ENCODE results near the gene DNASE1.

Gene DNASE1

DNA sequence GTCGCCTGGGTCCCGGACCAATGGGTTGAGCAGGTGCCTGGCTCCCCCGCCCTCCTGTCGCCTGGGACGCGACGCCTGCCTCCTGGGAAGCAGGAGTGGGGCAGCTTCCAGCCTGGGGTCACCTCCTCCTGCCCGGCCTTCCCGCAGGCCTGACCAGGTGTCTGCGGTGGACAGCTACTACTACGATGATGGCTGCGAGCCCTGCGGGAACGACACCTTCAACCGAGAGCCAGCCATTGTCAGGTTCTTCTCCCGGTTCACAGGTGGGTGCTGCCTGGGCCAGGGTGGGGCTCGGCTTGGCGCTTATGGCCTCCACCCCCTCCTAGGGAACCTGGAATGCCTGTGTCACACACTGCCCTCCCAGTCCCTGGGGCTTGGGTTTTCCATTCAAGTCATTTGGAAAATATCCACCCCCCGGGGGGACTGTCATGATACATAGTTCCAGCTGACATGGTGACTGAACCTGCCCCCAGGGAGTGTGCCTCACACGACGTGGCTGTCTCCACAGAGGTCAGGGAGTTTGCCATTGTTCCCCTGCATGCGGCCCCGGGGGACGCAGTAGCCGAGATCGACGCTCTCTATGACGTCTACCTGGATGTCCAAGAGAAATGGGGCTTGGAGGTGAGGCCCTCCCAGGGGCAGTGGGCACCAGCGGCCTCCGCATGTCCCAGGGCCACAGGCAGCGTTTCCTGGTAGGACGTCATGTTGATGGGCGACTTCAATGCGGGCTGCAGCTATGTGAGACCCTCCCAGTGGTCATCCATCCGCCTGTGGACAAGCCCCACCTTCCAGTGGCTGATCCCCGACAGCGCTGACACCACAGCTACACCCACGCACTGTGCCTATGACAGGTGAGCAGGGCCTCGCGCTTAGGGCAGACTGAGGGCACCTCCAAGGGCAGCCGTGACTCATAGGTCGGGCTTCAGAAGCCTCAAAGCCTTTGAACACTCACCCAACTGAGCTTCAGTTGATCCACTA lies 2.3 kb downstream of the DNASE1 start:
- TF ChIP-seq TEAD4 (IDR thresholded peaks at IDR 0.05): 0 out of 2 replicates have a peak, but pooled peaks have one; percentile 4
- no peak for TF ChIP-seq TAF1 (IDR thresholded peaks at IDR 0.05; ENCODE audit: low read depth)
- TF ChIP-seq CEBPB (IDR thresholded peaks at IDR 0.05): no peak

DNA sequence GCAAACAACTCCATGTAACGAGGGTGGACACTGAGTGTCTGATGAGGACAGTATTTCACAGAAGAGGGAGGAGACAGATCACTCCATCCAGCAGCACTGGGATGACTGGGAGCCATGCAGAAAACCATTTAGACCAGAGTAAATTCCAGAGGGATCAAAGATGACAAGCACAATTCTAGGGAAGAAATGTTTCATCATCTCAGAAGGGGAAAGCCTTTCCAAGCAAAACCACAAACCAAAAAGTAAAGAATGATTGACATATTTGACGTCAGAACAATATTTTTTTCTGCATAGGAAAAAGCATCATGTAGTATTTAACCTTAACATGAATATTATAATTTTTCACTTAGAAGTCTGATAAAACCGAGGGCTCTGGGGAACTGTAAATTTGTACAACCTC lies 4.8 kb downstream of the DNASE1 start:
- TF ChIP-seq, protein P1, sequence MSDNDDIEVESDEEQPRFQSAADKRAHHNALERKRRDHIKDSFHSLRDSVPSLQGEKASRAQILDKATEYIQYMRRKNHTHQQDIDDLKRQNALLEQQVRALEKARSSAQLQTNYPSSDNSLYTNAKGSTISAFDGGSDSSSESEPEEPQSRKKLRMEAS (IDR thresholded peaks at IDR 0.05): no peak

DNA sequence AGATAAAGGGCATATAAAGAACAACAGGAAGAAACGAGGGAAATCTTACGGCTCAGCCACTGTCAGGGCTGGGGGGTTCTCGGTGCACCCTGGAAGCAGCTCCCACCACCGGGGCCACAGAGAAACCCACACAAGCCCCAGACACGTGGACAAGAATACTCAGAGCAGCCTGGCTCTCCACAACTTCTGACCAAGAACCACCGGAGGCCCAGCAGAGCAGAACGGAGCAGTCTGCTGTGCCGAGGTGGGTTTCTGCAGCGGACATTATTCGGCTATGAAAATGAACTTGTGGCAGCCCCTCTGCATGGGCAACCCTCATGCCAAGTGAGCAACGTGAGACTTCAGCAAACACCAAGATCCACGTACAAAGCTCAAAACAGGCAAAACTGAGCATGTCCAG lies 6.8 kb downstream of the DNASE1 start:
- TF ChIP-seq, protein P2, sequence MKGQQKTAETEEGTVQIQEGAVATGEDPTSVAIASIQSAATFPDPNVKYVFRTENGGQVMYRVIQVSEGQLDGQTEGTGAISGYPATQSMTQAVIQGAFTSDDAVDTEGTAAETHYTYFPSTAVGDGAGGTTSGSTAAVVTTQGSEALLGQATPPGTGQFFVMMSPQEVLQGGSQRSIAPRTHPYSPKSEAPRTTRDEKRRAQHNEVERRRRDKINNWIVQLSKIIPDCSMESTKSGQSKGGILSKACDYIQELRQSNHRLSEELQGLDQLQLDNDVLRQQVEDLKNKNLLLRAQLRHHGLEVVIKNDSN (IDR thresholded peaks at IDR 0.05): no peak
- TF ChIP-seq EGR1 (IDR thresholded peaks at IDR 0.05) (no peak), YY1 (IDR thresholded peaks at IDR 0.05; ENCODE audit: low read depth) (no peak), TCF12 (IDR thresholded peaks at IDR 0.05; ENCODE audit: low read depth) (no peak), EP300 (IDR thresholded peaks at IDR 0.05; ENCODE audit: borderline replicate concordance) (no peak), FOXM1 (IDR thresholded peaks at IDR 0.05; ENCODE audit: borderline replicate concordance, low read depth) (no peak), RAD21 (IDR thresholded peaks at IDR 0.05; ENCODE audit: low read depth) (no peak), ZBTB7A (IDR thresholded peaks at IDR 0.05; ENCODE audit: low read depth) (no peak), CREB1 (IDR thresholded peaks at IDR 0.05; ENCODE audit: low read depth) (no peak), TAF1 (IDR thresholded peaks at IDR 0.05; ENCODE audit: low read depth) (no peak), NFIC (IDR thresholded peaks at IDR 0.05) (no peak)
- TF ChIP-seq, protein P1 (IDR thresholded peaks at IDR 0.05): no peak
- TF ChIP-seq, protein P3, sequence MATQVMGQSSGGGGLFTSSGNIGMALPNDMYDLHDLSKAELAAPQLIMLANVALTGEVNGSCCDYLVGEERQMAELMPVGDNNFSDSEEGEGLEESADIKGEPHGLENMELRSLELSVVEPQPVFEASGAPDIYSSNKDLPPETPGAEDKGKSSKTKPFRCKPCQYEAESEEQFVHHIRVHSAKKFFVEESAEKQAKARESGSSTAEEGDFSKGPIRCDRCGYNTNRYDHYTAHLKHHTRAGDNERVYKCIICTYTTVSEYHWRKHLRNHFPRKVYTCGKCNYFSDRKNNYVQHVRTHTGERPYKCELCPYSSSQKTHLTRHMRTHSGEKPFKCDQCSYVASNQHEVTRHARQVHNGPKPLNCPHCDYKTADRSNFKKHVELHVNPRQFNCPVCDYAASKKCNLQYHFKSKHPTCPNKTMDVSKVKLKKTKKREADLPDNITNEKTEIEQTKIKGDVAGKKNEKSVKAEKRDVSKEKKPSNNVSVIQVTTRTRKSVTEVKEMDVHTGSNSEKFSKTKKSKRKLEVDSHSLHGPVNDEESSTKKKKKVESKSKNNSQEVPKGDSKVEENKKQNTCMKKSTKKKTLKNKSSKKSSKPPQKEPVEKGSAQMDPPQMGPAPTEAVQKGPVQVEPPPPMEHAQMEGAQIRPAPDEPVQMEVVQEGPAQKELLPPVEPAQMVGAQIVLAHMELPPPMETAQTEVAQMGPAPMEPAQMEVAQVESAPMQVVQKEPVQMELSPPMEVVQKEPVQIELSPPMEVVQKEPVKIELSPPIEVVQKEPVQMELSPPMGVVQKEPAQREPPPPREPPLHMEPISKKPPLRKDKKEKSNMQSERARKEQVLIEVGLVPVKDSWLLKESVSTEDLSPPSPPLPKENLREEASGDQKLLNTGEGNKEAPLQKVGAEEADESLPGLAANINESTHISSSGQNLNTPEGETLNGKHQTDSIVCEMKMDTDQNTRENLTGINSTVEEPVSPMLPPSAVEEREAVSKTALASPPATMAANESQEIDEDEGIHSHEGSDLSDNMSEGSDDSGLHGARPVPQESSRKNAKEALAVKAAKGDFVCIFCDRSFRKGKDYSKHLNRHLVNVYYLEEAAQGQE (IDR thresholded peaks at IDR 0.05; ENCODE audit: low read depth): no peak

DNA sequence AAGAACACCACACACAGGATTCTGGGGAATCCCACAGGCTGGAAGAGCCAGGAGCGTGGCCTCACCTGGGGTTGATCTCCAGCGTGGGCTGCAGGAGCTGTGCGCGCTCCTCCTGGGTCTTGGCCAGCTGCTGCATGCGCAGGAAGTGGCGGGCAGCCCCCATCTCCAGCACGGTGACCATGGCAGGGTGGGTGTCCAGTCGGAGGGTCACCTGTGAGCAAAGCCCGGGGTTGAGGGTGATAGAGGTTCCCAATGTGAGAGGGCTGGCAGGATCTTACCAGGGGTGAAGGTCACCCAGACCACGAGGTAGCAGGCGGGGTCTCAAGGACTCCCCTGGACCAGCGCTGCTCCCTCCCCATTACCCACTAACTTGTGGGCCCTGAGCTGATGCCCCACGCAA lies 7.4 kb downstream of the DNASE1 start:
- TF ChIP-seq, protein P3 (IDR thresholded peaks at IDR 0.05; ENCODE audit: low read depth): no peak
- TF ChIP-seq NFIC (IDR thresholded peaks at IDR 0.05): no peak

DNA sequence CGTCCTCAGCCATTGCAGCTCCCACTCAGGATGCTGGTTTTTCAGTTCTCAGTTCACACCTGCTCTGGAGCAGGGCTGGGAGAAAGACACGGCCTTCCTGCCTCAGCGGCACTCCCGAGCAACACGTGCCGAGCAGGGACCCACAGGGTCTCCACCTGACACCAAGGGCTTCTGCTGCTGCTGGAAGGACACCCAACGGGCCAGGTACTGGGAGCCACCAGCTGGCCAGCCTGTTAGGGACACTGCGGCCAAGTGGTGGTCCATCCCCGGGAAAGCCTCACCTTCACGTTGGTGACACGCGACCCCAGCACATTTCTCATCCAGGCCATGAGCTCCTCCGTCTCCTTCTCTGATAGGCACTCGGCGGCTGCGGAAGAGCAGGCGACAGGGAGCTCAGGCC lies 8.1 kb downstream of the DNASE1 start:
- TF ChIP-seq YY1 (IDR thresholded peaks at IDR 0.05; ENCODE audit: low read depth) (no peak), RAD21 (IDR thresholded peaks at IDR 0.05; ENCODE audit: low read depth) (no peak), ZBTB7A (IDR thresholded peaks at IDR 0.05; ENCODE audit: low read depth) (no peak), FOXM1 (IDR thresholded peaks at IDR 0.05; ENCODE audit: borderline replicate concordance, low read depth) (no peak), TAF1 (IDR thresholded peaks at IDR 0.05; ENCODE audit: low read depth) (no peak), CREB1 (IDR thresholded peaks at IDR 0.05; ENCODE audit: low read depth) (no peak), TCF12 (IDR thresholded peaks at IDR 0.05; ENCODE audit: low read depth) (no peak), NFIC (IDR thresholded peaks at IDR 0.05) (no peak), EGR1 (IDR thresholded peaks at IDR 0.05) (no peak), TEAD4 (IDR thresholded peaks at IDR 0.05) (no peak), CEBPB (IDR thresholded peaks at IDR 0.05) (no peak), EP300 (IDR thresholded peaks at IDR 0.05; ENCODE audit: borderline replicate concordance) (no peak)
- TF ChIP-seq, protein P2 (IDR thresholded peaks at IDR 0.05): no peak
- TF ChIP-seq, protein P3 (IDR thresholded peaks at IDR 0.05; ENCODE audit: low read depth): no peak
- TF ChIP-seq, protein P1 (IDR thresholded peaks at IDR 0.05): no peak
